HL-60 (cell line): ENCODE data around the gene LRP2.

Experiments used
- DNase-seq, 2 experiments: peaks; one replicate each; pipeline ENCODE4 v3.0.0-alpha.2; 2010 to 2020; ENCODE audit warnings: low read depth in 1 of 2, low spot score in 1 of 2
- H3K27ac ChIP-seq: fragments of 250-450 bp; sonication (Bioruptor Pico); replicated peaks from 2 replicates; pipeline ENCODE4 v1.5.1; 2020; ENCODE audit warnings: mild to moderate bottlenecking, moderate library complexity
- H3K27me3 ChIP-seq: fragments of 250-450 bp; sonication (Bioruptor Pico); 2 replicates; pipeline ENCODE4 v1.5.1; 2021; ENCODE audit warnings: mild to moderate bottlenecking, moderate library complexity; ENCODE audit not compliant: insufficient read depth, poor library complexity, severe bottlenecking
- H3K4me3 ChIP-seq: replicated peaks from 2 replicates; pipeline ENCODE4 v1.5.1; 2011; ENCODE audit warnings: mild to moderate bottlenecking, control low read depth, low read length; ENCODE audit not compliant: insufficient read depth
- GABPA ChIP-seq: IDR thresholded peaks from 2 replicates; pipeline ENCODE4 v1.6.1; 2012; ENCODE audit warnings: low read depth
- POLR2AphosphoS5 ChIP-seq: IDR thresholded peaks from 2 replicates; pipeline ENCODE4 v1.6.1; 2012; ENCODE audit warnings: low read depth
- SPI1 ChIP-seq: IDR thresholded peaks from 2 replicates; pipeline ENCODE4 v1.6.1; 2012; ENCODE audit warnings: low read depth, mild to moderate bottlenecking, borderline replicate concordance
- TF ChIP-seq, protein P1 (sequence below): IDR thresholded peaks from 2 replicates; pipeline ENCODE4 v1.6.1; 2012; ENCODE audit warnings: low read depth; ENCODE audit not compliant: insufficient replicate concordance
- TF ChIP-seq, protein P2 (sequence below): IDR thresholded peaks from one replicate; pipeline ENCODE4 v1.5.1; 2011; ENCODE audit warnings: low read length, control low read depth, inconsistent platforms; ENCODE audit not compliant: insufficient read depth

The LRP2 gene

DNA sequence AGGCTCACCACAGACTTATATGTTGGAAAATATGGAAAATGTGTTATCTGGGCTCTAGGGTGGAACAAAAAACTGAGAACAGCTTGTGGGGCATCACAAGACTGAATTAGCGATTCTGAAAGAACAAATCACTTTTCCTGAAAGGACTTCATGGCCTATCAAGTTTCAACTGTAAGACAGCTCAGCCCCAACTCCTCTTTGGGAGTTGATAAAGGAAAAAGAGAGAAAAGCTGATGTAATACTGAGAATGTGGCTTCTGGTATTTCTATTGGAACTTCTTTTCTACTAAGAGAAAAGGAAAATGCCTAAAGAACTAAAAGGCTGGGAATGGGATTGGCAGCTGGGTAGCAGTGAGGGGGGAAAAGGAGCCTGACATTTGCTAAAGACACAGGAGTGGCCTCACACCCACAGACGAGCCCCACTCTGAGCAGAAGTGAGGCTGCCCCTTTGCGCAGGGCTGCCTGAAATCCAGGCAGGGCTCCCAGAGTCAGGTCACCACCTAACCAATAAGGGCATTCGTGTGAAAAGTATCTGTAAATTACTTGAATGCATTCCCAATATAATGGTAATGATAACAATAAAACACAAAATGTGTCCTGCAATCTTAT, 75.6 kb downstream of the LRP2 start:
- Histone ChIP-seq H3K27me3 (no peaks in the 10 kb centered on the region), H3K27ac (no peak overlapping the region), H3K4me3 (no peak overlapping the region)
- TF ChIP-seq POLR2AphosphoS5 (no peak), SPI1 (no peak), GABPA (no peak)
- TF ChIP-seq, protein P1, sequence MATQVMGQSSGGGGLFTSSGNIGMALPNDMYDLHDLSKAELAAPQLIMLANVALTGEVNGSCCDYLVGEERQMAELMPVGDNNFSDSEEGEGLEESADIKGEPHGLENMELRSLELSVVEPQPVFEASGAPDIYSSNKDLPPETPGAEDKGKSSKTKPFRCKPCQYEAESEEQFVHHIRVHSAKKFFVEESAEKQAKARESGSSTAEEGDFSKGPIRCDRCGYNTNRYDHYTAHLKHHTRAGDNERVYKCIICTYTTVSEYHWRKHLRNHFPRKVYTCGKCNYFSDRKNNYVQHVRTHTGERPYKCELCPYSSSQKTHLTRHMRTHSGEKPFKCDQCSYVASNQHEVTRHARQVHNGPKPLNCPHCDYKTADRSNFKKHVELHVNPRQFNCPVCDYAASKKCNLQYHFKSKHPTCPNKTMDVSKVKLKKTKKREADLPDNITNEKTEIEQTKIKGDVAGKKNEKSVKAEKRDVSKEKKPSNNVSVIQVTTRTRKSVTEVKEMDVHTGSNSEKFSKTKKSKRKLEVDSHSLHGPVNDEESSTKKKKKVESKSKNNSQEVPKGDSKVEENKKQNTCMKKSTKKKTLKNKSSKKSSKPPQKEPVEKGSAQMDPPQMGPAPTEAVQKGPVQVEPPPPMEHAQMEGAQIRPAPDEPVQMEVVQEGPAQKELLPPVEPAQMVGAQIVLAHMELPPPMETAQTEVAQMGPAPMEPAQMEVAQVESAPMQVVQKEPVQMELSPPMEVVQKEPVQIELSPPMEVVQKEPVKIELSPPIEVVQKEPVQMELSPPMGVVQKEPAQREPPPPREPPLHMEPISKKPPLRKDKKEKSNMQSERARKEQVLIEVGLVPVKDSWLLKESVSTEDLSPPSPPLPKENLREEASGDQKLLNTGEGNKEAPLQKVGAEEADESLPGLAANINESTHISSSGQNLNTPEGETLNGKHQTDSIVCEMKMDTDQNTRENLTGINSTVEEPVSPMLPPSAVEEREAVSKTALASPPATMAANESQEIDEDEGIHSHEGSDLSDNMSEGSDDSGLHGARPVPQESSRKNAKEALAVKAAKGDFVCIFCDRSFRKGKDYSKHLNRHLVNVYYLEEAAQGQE = no peak
- TF ChIP-seq, protein P2, sequence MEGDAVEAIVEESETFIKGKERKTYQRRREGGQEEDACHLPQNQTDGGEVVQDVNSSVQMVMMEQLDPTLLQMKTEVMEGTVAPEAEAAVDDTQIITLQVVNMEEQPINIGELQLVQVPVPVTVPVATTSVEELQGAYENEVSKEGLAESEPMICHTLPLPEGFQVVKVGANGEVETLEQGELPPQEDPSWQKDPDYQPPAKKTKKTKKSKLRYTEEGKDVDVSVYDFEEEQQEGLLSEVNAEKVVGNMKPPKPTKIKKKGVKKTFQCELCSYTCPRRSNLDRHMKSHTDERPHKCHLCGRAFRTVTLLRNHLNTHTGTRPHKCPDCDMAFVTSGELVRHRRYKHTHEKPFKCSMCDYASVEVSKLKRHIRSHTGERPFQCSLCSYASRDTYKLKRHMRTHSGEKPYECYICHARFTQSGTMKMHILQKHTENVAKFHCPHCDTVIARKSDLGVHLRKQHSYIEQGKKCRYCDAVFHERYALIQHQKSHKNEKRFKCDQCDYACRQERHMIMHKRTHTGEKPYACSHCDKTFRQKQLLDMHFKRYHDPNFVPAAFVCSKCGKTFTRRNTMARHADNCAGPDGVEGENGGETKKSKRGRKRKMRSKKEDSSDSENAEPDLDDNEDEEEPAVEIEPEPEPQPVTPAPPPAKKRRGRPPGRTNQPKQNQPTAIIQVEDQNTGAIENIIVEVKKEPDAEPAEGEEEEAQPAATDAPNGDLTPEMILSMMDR = no peak
- DNase-seq = no peak

DNA sequence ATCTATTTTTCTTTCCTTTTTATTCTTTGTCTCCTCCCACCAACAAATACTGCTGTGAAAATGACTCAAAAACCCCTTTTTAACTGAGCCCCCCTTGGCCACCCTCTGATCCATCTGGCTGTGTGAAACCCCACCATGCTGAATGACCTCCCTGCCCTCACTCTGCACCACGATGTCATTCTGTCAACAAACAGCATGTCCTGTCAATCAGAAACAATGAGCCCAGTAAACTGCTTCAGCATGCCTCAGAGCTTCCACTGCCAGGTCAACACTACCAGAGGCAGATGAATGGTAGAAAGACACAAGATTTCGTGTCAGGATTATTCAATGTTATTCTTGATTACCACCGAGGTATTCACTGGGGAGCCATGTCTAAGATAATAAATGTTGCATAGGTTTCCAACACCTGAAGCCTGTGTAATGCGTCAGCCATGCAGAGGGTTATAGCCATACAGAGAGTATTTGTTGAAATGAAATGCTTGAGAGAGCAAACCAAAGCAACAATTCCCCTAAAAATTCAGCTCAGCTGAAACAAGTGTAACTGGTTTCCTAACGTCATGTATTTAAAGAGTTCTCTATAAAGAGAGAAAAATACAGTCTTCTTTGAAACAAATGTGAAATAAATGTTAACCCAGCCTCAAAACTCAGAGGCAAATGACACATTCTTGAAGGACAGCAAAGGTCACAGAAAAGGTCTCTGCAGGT, 76.7 kb downstream of the LRP2 start:
- H3K4me3 ChIP-seq = no peak overlapping the region
- H3K27ac ChIP-seq = no peak overlapping the region
- no peak for DNase-seq
- TF ChIP-seq, protein P1 = no peak
- TF ChIP-seq SPI1 (no peak), GABPA (no peak), POLR2AphosphoS5 (no peak)
- TF ChIP-seq, protein P2 = no peak
- H3K27me3 ChIP-seq = no peaks in the 10 kb centered on the region

DNA sequence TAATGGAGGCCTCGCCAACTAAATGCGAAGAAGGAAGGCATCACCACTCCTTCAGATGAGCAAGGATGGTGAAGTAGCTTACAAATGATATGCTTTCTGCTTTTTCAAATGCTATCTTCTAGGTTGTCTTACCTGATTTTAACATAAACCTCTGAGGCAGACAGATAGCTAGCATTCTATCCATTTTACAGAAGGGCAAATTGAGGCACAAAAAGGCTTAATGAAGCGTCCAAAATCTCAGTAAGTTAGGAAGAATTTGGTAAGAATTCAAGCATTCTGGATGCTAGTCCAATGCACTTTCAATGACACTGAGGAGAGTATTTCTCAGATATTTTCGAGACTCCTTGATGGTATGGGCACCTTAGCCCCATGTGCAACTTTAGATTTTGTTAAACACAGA, 81.8 kb downstream of the LRP2 start:
- Histone ChIP-seq H3K27ac (no peak overlapping the region), H3K27me3 (no peaks in the 10 kb centered on the region), H3K4me3 (no peak overlapping the region)
- TF ChIP-seq SPI1 (no peak), GABPA (no peak), POLR2AphosphoS5 (no peak)
- TF ChIP-seq, protein P2 = no peak
- TF ChIP-seq, protein P1 = no peak
- no peak for DNase-seq
